Stomach (tissue), 9 donors: ENCODE measurements around the gene SCAMP5. TPM values are rescaled to one million over a fixed set of nuclear protein-coding genes. Genes with fewer than 3 reads are reported as not detected.
A peak's percentile ranks its signal among the peaks of the same experiment; 100 is the strongest.

Experiments used
- DNase-seq, 2 donors: peaks; one replicate each; pipeline versions ENCODE4 v3.0.0 to v3.0.0-alpha.2; 2013 to 2019
- H3K27ac ChIP-seq, 5 donors: fragments of 200-600 bp in 4 of 5; sonication (generic) in 4 of 5; one replicate each; pipeline ENCODE4 v1.5.1; 2013 to 2019; ENCODE audit warnings: mild to moderate bottlenecking in 1 of 5, moderate library complexity in 1 of 5
- H3K27me3 ChIP-seq, 3 donors: fragments of 200-600 bp; sonication (generic); one replicate each; pipeline ENCODE4 v1.5.1; 2017 to 2019; ENCODE audit warnings: mixed run types in 1 of 3
- H3K36me3 ChIP-seq, 4 donors: fragments of 200-600 bp; sonication (generic); 1 replicate in 3 of 4; 2 replicates in 1 of 4; pipeline ENCODE4 v1.5.1; 2016 to 2019
- H3K4me1 ChIP-seq, 4 donors: fragments of 200-600 bp; sonication (generic); one replicate each; pipeline ENCODE4 v1.5.1; 2016 to 2019
- H3K4me3 ChIP-seq, 4 donors: fragments of 200-600 bp; sonication (generic) in 3 of 4; one replicate each; pipeline ENCODE4 v1.5.1; 2016 to 2019; ENCODE audit warnings: mild to moderate bottlenecking in 1 of 4
- H3K9me3 ChIP-seq, 4 donors: fragments of 200-600 bp; sonication (generic); one replicate each; pipeline ENCODE4 v1.5.1; 2016 to 2019
- EP300 ChIP-seq: sonication (generic); formaldehyde crosslinking; IDR thresholded peaks from one replicate; pipeline ENCODE4 v1.6.1; 2017; ENCODE audit warnings: antibody characterized with exemption
- POLR2A ChIP-seq, 4 donors: fragments of 450-650 bp; IDR thresholded peaks; one replicate each; pipeline ENCODE4 v1.6.1; 2016; ENCODE audit warnings: antibody characterized with exemption in 4 of 4, control low read depth in 2 of 4, mild to moderate bottlenecking in 1 of 4, moderate library complexity in 1 of 4
- POLR2AphosphoS5 ChIP-seq, 3 donors: sonication (generic); formaldehyde crosslinking; IDR thresholded peaks; one replicate each; pipeline ENCODE4 v1.6.1; 2016; ENCODE audit warnings: antibody characterized with exemption in 3 of 3
- WGBS, 5 donors: extraction: QIAGEN DNeasy Blood & Tissue Kit in 3 of 5; methylation state at CpG; one replicate each; pipeline versions ENCODE4 v1.1.5 to v1.1.7; 2013 to 2018; 5-methylcytosine and 5-hydroxymethylcytosine counted together
- intact Hi-C: fragments of 100-400 bp; cut with DNase I; formaldehyde crosslinking; loops from one replicate; pipeline ENCODE4 v1.15.1; 2023; ENCODE audit warnings: low total_unique reads
- polyA plus RNA-seq, 3 donors: library from polyadenylated mRNA; stranded (reverse); fragments of 200-250 nt; gene quantifications; one replicate each; pipeline ENCODE4 v1.2.3, GENCODE V29; 2013
- total RNA-seq, 5 donors: library from RNA; depleted of rRNA; stranded (reverse); fragments of >200 nt; gene quantifications; one replicate each; pipeline versions ENCODE4 v1.1.0 to v1.2.3, GENCODE V29; 2014 to 2016
- TF ChIP-seq, protein P1 (sequence below), 7 experiments: fragments of 450-650 bp in 4 of 7; fragments of 200-600 bp in 3 of 7; sonication (generic) in 3 of 7; IDR thresholded peaks; one replicate each; pipeline ENCODE4 v1.5.1; 2016 to 2019; ENCODE audit warnings: antibody characterized with exemption in 7 of 7, control low read depth in 2 of 7, mild to moderate bottlenecking in 1 of 7
- donor health status: healthy with polysubstance abuse.
- donor health status: Bipolar disorder and iron deficiency.
- donor health status: healthy.

SCAMP5 gene
- total and polyA plus RNA-seq, 8 donors, result 1.8 to 70.1 (median 12.5) TPM

DNA sequence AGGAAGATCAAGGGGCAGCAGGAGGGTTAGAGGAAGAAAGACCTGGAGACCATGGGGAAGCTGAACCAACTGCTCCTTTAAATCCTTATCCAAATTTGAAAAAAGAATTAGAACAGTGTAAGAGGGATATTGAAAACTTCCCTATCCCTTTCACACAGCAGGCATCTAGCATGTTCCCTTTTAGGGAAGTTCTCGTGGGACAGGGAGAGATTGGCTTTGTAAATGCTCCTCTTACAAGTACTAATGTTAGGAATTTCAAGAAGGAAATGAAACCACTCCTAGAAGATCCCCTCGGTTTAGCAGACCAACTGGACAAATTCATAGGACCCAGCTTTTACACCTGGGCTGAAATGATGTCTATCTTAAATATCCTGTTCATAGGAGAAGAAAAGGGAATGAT is 69.5 kb downstream of the SCAMP5 start:
- peaks cover 0 to under 1% (median 0%) of the 10 kb centered on the region in 4 donors for H3K36me3 ChIP-seq
- no peaks in the 10 kb centered on the region for H3K27me3 ChIP-seq
- TF ChIP-seq, protein P1, sequence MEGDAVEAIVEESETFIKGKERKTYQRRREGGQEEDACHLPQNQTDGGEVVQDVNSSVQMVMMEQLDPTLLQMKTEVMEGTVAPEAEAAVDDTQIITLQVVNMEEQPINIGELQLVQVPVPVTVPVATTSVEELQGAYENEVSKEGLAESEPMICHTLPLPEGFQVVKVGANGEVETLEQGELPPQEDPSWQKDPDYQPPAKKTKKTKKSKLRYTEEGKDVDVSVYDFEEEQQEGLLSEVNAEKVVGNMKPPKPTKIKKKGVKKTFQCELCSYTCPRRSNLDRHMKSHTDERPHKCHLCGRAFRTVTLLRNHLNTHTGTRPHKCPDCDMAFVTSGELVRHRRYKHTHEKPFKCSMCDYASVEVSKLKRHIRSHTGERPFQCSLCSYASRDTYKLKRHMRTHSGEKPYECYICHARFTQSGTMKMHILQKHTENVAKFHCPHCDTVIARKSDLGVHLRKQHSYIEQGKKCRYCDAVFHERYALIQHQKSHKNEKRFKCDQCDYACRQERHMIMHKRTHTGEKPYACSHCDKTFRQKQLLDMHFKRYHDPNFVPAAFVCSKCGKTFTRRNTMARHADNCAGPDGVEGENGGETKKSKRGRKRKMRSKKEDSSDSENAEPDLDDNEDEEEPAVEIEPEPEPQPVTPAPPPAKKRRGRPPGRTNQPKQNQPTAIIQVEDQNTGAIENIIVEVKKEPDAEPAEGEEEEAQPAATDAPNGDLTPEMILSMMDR (IDR thresholded peaks at IDR 0.05), result no peak
- TF ChIP-seq POLR2AphosphoS5 (IDR thresholded peaks at IDR 0.05) (no peak), EP300 (no peak), POLR2A (IDR thresholded peaks at IDR 0.05) (no peak)
- 36 to 52% (median 46%) methylated on average over 2 of the region's 2 CpGs for WGBS, 5 donors
- H3K4me1 ChIP-seq, result peaks cover 0 to 33% (median 13%) of the 10 kb centered on the region in 4 donors
- no peak overlapping the region for H3K4me3 ChIP-seq
- DNase-seq, result no peak
- intact Hi-C loops, result no loop called here
- peak overlapping the region in 2 of 5 donors; percentile 20 to 25 for H3K27ac ChIP-seq
- no peaks in the 10 kb centered on the region for H3K9me3 ChIP-seq

DNA sequence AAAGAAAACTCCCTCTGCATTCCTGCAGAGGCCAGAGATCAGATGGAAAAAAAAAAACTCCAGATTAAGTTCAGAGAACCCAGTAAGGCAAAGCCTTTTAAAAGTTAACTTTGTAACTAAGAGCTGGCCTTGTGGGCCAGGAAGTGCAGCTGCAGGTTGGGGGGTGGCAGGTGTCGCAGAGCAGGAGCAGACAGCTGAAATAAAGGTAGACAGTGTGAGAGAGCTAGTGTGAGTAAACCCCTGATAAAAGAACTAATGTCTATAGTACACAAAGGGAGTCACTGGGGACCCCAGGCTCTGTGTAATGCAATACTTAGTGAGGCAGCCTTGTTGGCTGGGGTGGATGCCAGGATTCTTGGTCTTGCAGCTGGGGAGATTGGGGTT is 70.1 kb downstream of the SCAMP5 start:
- WGBS, 5 donors, result 26 to 67% (median 40%) methylated on average over 1 of the region's 1 CpG
- peak overlapping the region in 1 of 5 donors; percentile 25 for H3K27ac ChIP-seq
- TF ChIP-seq POLR2A (IDR thresholded peaks at IDR 0.05), result no peak
- TF ChIP-seq EP300, result no peak
- no peak for TF ChIP-seq POLR2AphosphoS5 (IDR thresholded peaks at IDR 0.05)
- TF ChIP-seq, protein P1 (IDR thresholded peaks at IDR 0.05), result no peak
- H3K4me1 ChIP-seq, result peaks cover 0 to 33% (median 13%) of the 10 kb centered on the region in 4 donors
- no peaks in the 10 kb centered on the region for H3K9me3 ChIP-seq
- H3K36me3 ChIP-seq, result no peaks in the 10 kb centered on the region
- no peaks in the 10 kb centered on the region for H3K27me3 ChIP-seq
- no peak overlapping the region for H3K4me3 ChIP-seq
- intact Hi-C loops, result no loop called here
- DNase-seq, result peak in 1 of 2 donors; percentile 54

DNA sequence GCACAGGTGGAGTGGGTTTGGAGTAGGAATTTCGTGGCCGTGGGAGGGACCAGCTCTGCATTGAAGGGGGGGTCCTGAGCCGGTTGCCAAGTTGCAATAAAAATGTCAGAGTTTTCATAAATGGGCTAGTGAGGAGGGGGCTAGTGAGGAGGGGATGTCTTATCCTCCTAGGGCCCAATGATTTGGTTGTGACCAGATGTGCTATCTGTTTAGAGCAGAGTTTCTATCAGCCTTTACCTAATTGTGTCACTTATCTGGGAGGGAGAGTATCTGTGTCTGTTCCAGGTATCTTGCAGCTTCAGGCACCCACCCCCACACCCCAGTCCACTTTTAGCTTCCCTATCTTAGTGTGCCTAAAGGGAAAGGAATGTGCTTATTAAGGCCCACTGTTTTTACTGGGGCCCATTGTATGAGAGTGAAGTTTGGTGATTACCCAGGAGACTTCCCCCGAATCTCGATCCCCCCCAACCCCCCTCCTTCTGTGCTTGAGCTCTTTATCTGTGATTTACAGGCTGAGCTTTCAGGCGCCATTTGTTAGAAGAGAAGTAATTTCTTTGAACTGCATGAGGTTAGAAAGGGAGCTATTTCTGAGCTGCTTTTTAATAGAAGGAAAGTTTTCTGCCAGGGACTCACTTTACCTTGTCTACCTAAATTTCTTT is 70.6 kb downstream of the SCAMP5 start:
- TF ChIP-seq POLR2AphosphoS5 (IDR thresholded peaks at IDR 0.05) (no peak), EP300 (no peak), POLR2A (IDR thresholded peaks at IDR 0.05) (no peak)
- TF ChIP-seq, protein P1 (IDR thresholded peaks at IDR 0.05), result no peak
- H3K4me1 ChIP-seq, result peaks cover 0 to 33% (median 13%) of the 10 kb centered on the region in 4 donors
- intact Hi-C loops, result no loop called here
- no peaks in the 10 kb centered on the region for H3K27me3 ChIP-seq
- WGBS, 5 donors, result 41 to 59% (median 57%) methylated on average over 6 of the region's 6 CpGs
- H3K27ac ChIP-seq, result no peak overlapping the region
- no peaks in the 10 kb centered on the region for H3K9me3 ChIP-seq
- H3K4me3 ChIP-seq, result no peak overlapping the region
- no peak for DNase-seq
- no peaks in the 10 kb centered on the region for H3K36me3 ChIP-seq

DNA sequence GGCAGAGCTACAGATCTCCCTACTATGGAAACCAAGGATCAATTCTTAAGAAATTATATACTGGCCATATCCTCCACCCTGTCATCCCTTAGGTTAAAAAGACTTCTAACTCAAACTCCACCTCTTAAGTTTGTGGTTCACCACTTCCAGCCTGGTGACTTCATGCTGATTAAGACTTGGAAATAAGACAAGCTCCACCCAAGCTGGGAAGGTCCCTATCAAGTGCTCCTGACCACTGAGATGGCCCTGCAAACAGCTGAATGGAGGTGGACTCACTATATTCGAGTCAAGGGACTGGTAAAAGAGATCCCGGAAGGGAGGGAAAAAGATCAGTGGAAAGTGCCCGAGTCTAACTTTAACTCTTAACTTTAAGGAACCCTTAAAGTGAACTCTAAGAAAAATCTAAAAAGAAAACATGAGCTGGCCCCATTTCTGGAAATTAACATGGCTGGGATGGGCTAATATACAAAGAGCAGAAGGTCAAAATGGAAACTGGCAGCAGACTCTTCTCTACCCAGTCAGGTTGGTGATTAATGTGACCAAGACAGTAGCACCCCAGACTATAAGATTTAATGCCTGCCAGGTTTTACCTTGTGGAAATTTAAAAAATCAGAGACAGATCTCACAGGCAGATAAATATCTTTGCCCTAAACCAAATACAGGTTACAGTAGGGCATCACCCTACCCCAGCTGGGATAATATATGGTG is 71.9 kb downstream of the SCAMP5 start:
- H3K9me3 ChIP-seq, result no peaks in the 10 kb centered on the region
- TF ChIP-seq EP300 (no peak), POLR2A (IDR thresholded peaks at IDR 0.05) (no peak), POLR2AphosphoS5 (IDR thresholded peaks at IDR 0.05) (no peak)
- TF ChIP-seq, protein P1 (IDR thresholded peaks at IDR 0.05), result no peak
- peaks cover 0 to 33% (median 13%) of the 10 kb centered on the region in 4 donors for H3K4me1 ChIP-seq
- intact Hi-C loops, result no loop called here
- 69 to 82% (median 73%) methylated on average over 3 of the region's 3 CpGs for WGBS, 5 donors
- H3K27ac ChIP-seq, result no peak overlapping the region
- DNase-seq, result no peak
- H3K36me3 ChIP-seq, result no peaks in the 10 kb centered on the region
- no peak overlapping the region for H3K4me3 ChIP-seq
- no peaks in the 10 kb centered on the region for H3K27me3 ChIP-seq
